Bone marrow (tissue), 2 donors: Measurements from ENCODE around the gene AKAP17A.
"Not testable (repeated sequence)": the region's sequence is repeated elsewhere in the genome, so short reads cannot be mapped to it uniquely, and the experiment has no call there.

Experiments
- DNase-seq, 2 donors: peaks; one replicate each; lab custom pipeline; 2025; lab: John Stamatoyannopoulos, UW

Gene AKAP17A, protein sequence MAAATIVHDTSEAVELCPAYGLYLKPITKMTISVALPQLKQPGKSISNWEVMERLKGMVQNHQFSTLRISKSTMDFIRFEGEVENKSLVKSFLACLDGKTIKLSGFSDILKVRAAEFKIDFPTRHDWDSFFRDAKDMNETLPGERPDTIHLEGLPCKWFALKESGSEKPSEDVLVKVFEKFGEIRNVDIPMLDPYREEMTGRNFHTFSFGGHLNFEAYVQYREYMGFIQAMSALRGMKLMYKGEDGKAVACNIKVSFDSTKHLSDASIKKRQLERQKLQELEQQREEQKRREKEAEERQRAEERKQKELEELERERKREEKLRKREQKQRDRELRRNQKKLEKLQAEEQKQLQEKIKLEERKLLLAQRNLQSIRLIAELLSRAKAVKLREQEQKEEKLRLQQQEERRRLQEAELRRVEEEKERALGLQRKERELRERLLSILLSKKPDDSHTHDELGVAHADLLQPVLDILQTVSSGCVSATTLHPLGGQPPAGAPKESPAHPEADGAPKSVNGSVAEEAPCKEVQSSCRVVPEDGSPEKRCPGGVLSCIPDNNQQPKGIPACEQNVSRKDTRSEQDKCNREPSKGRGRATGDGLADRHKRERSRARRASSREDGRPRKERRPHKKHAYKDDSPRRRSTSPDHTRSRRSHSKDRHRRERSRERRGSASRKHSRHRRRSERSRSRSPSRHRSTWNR

DNA sequence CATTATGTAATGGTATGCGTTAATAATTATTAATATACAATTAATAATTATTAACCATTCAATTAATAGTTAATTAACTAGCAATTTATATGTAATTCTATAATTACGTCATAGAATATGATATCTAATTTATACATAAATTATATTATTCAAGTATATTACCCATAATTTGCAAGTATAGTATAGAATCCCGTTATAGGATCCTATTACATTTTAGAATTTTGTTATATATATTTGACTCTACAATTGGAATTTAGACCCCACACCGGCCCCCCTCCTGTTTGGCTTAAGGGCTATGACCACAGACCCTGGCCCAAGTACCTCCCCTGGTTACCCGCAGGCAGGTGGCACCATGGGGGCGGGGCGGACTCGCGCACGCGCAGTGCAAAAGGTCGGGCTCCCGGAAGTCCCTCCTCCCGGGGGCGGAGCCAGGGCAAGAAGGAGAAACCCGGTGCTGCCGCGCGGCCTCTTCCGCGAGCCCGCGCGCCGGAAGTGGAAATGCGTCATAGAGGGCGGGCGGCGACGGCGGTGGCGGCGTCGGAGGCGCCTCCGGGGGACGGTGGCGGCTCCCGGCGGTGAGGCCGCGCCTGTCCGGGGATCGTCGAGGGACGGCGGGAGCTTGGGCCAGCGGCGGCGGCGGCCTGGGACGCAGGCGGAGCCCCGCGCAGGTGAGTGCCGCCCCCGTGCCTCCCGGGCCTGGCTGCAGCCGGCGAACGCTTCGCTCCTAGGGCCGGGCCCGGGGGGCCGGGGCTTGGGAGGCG, at the start of gene AKAP17A:
Gene AKAP17A (plus strand): TSS at position 503 of the 761 bp plus-strand sequence. CDS start 1,859 bp downstream, outside the sequence.
- DNase-seq: peak; percentile 87 to 89

DNA sequence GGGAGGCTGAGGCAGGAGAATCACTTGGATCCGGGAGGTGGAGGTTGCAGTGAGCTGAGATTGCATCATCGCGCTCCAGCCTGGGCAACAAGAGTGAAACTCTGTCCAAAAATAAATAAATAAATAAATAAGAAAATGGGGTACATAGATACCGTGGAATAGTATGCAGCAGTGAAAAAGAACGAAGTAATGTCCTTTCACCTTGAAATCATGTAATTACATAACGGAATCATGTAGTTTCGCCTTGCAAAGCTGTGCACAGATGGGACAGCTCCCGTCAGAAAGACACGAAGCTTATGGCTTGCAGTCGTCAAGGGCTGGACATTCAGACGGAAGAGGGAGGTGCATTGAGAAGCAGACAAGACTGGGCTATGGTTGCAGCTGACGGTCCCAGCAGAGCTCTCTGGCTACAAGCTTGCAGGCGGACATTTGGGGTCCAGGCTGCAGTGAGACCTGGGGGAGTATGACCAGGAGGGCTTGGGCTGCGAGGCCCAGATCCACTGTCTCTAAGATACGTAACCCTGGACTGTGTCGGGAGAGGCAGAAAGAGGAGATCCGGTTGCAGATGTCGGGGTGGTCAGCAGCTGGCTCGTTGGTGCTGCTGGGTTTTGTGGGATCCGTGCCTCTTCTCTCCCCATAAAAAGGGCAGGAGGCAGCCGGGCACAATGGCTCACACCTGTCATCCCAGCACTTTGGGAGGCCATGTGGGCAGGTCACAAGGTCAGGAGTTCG, 48.2 kb upstream of the AKAP17A start:
- no peak for DNase-seq

DNA sequence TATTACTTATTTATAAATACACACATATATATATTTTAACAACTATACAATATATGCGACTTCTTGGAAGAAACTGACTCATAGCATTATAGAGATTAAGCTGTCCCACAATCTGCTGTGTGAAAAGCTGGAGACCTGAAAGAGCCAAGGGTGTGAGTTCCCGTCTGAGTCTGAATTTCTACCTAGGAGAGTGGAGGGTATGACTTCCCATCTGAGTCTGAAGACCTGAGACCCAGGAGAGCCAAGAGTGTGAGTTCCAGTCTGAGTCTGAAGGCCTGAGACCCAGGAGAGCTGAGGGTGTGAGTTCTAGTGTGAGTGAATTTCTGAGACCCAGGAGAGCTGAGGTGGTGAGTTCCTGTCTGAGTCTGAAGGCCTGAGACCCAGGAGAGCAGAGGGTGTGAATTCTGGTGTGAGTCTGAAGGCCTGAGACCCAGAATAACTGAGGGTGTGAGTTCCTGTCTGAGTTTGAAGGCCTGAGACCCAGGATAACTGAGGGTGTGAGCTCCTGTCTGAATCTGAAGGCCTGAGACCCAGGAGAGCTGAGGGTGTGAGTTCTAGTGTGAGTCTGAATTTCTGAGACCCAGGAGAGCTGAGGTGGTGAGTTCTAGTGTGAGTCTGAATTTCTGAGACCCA, 45.5 kb upstream of the AKAP17A start:
- no peak for DNase-seq

DNA sequence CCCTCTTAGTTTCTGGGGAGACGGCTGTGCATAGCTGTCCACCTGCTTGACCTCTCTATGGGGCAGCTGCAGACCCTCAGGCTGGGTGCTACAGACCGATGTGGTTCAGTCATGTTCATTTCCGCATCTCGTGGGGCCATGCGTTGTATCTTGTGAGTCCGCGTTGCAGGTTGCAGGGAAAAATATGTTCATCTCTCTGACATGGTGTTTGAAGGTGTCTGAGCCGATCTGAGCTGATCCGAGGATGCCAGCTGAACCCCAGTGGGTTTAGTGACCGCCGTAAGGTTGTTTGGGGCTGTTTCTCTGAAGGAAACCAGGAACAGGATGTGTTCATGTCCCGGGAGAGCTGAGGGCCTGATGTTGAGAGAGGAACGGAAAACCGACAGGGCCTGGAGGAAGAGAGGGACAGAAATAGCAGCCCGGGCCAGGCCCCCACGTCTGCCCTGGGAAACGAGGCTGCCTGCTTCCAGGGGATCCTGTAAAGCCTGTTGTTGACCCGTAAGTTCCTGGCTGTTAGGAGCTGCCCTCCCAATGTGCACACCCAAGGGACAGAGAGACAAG, 44.6 kb upstream of the AKAP17A start:
- DNase-seq: peak in 1 of 2 donors; percentile 20

DNA sequence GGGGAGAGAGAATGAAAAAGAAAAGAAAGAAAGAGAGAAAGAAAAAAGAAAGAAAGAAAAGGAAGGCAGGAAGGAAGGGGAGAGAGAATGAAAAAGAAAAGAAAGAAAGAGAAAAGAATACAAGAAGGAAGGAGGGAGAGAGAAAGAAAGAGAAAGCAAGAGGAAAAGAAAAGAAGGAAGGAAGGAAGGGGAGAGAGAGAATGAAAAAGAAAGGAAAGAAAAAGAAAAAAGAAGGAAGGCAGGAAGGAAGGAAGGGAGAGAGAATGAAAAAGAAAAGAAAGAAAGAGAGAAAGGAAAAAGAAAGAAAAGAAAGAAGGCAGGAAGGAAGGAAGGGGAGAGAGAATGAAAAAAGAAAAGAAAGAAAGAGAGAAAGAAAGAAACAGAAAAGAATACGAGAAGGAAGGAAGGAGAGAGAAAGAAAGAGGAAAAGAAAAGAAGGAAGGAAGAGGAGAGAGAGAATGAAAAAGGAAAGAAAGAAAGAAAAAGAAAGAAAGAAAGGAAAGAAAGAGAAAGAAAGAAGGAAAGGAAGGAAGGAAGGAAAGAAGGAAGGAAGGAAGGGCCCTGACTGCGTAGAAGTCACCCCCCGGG, 39.4 kb upstream of the AKAP17A start:
- no peak for DNase-seq

DNA sequence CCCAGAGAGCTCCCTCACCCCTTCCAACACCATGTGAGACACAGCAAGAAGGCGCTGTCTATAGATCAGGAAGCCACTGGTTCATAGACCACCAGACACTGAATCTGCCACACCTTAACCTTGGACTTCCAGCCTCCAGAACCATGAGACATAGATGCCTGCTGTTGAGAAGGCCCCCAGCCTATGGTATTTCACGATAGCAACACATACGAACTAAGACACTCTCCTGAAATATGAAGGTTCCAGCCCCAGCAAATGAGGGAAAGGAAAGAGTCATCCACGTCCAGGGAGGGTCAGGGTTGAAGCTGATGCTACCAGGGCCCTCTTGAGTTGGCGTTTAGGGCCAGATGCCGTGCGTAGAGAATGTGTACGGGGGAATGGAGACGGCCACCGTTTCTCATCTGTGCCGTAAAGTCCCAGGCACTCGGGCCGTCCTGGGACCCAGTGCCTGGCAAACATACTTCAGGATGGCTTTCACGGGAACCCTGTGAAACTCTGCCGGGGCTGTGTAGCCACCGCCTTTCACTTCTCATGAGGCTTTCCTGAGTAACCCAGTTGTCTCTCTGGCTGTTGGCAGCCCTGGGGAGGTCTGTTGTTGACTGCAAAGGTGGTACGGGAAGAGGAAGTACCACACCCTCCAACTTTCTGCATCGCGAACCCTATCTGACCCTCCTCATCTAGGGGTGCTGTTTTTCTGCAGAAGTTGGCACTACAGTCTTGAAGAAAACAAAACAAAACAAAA, 36.8 kb upstream of the AKAP17A start:
- DNase-seq: peak in 1 of 2 donors; percentile 27

DNA sequence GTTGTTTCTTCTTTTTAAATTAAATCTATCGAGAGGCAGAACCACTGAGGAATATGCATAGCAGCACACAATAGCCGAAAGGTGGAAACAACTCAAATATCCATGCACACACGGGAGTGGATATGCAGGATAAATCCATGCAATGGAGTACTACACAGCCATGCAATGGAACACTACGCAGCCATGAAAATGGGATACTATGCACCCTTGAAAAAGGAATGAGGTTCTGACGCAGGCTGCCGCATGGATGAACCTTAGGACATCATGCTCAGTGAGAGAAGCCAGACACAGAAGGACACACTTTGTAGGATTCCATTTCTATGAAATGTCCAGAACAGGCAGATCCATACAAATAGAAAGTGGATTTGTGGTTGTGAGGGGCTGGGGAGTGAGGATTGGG, 36.0 kb upstream of the AKAP17A start:
- no peak for DNase-seq

DNA sequence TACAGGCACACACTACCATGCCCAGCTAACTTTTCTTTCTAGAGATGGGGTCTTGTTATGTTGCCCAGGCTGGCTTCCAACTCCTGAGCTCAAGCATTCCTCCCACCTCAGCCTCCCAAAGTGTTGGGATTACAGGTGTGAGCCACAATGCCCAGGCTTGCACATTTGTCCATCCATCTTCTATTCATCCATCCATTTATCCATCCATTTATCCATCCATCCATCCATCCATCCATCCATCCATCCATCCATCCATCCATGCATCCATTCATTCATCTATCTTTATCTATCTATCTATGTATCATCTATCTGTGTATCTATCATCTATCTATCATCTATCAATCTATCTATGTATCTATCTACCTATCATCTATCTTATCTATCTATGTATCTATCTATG, 34.0 kb upstream of the AKAP17A start:
- not testable (repeated sequence) for DNase-seq

DNA sequence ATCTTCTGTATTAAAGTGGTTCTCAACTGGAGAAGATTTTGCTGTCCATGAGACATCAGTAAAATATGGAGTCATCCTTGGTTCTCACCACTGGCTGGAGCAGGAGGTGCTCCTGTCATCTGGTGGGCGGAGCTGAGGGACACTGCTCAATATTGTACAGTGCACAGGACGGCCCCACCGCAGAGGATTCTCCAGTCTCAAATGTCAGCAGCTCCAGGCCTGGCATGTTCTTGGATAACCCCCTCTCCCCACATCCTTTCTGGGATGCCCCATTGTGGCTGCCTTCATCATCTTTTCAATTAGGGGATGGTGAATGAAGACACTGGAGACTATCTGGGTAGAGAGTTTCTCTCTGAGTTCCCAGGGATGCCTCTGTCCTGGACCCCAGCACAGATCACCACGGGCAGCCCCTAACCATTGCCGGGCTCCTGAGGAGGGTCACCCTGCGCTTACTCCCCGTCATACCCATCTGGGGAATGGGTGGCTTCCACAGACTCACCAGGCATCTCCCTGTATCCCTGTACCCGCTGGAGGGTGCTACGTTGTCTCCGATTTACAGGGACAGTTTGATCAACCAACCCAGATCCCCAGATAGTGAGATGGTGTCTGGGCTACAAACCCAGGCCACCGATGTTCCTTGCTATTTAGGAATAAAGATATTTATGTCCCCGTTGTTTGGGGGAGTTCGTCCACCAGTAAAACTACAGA, 32.5 kb upstream of the AKAP17A start:
- DNase-seq: no peak

DNA sequence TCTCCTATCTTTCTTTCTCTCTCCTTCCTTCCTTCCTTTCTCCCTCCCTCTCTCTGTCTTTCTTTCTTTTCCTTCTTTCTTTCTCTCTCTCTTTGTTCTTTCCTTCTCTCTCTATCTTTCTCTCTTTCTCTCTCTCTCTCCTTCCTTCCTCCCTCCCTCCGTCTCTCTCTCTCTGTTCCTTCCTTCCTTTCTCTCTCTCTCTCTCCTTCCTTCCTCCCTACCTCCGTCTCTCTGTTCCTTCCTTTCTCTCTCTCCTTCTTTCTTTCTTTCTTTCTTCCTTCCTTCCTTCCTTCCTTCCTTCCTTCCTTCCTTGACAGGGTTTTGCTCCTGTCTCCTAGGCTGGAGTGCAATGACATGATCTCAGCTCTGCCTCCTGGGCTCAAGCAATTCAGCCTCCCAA, 30.2 kb upstream of the AKAP17A start:
- no peak for DNase-seq

DNA sequence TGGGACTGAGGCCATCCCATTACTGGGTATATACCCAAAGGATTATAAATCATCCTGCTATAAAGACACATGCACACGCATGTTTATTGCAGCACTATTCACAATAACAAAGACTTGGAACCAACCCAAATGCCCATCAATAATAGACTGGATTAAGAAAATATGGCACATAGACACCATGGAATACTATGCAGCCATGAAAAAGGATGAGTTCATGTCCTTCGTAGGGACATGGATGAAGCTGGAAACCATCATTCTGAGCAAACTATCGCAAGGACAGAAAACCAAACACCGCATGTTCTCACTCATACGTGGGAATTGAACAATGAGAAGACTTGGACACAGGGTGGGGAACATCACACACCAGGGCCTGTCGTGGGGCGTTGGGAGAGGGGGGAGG, 27.3 kb upstream of the AKAP17A start:
- not testable (repeated sequence) for DNase-seq

DNA sequence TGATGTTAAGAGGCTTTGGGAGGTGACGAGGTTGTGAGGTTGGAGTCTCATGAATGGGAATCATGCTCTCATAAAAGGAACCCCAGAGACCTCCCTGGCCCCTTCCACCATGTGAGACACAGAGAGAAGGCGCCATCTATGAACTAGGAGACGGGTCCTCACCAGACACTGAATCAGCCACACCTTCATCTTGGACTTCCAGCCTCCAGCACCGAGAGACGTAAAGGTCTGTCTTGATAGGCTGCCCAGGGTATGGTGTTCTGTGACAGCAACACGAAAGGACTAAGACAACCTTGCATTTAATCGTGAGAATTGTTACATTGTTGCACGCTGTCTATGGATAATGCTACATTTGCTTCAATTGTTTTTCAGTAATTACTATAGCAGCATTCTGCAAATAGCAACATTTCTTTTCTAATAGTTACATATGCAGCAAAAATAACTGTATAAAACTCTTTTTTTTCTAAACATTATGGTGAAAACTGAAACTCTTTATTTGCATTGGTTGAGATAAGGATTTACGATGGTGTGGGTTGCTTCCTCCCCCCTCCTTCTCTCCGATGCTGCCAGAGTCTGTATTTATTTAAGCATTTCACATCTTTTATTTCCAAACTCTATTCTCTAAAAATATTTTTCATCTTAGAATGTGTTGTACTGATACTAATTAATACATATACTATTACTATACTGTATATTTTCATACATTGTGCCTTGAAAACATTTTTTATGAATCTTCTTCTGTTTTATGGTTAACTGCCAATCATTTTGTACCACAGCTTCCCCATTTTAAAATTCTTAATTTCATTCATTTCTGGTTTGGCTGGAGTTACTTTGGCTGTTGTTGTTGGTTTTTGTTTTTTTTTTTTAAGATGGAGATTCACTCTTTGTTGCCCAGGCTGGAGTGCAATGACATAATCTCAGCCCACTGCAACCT, 26.4 kb upstream of the AKAP17A start:
- peak in 1 of 2 donors; percentile 51 for DNase-seq

DNA sequence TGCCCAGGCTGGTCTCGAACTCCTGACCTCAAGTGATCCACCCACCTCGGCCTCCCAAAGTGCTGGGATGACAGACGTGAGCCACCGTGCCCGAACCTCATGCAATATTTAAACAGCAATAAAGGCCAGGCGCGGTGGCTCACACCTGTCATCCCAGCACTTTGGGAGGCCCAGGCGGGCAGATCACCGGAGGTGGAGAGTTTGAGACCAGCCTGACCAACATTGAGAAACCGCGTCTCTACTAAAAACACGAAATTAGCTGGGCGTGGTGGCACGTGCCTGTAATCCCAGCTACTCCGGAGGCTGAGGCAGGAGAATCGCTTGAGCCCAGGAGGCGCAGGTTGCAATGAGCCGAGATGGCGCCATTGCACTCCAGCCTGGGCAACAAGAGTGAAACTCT, 17.2 kb upstream of the AKAP17A start:
- DNase-seq: not testable (repeated sequence)

DNA sequence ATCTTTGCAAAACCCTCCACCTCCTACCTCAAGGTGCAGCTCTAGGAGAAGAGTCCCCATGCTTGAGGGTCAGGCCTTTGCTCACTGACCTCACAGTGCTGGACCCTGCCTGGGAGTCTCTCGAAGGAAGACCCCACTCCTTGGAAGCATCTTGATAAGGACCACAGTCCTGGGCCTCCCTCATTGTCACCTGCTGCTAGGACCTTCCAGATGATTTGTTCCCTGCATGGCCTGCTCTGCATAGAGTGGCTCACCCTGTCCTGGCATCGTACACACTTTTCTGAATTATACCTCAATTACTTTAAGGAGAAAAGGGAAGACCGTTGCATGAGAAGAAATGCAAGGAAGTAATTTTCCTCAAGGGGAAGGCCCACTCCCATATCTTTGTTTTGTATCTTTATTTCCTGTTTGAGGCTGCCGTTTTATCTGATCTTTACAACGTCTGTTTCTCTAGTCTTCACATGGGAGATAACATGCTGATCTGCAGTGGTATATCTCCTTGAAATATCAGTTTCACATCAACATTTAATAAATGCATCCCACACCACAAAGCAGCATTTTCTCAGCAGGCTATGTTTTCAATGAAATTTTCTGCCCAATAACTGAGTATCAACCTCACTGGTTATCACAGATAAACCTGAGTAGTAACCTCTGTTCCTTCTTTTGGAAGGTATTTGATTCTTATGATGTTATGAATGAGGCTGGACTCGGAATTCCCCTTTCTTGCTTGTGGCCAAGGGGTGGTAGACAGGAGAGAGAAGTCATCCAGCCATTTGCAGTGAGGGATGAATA, 15.0 kb upstream of the AKAP17A start:
- no peak for DNase-seq

DNA sequence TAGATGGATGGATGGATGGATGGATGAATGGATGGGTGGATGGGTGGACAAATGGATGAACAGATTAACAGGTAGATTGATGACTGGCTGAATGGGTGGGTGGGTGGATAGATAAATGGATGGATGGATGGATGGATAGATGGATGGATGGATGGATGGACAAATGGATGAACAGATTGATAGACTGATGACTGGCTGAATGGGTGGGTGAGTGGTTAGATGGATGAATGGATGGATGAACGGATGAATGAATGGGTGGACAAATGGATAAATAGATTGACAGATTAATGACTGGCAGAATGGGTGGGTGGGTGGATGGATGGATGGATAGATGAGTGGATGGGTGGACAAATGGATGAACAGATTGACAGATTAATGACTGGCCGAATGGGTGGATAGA, 13.6 kb upstream of the AKAP17A start:
- no peak for DNase-seq

DNA sequence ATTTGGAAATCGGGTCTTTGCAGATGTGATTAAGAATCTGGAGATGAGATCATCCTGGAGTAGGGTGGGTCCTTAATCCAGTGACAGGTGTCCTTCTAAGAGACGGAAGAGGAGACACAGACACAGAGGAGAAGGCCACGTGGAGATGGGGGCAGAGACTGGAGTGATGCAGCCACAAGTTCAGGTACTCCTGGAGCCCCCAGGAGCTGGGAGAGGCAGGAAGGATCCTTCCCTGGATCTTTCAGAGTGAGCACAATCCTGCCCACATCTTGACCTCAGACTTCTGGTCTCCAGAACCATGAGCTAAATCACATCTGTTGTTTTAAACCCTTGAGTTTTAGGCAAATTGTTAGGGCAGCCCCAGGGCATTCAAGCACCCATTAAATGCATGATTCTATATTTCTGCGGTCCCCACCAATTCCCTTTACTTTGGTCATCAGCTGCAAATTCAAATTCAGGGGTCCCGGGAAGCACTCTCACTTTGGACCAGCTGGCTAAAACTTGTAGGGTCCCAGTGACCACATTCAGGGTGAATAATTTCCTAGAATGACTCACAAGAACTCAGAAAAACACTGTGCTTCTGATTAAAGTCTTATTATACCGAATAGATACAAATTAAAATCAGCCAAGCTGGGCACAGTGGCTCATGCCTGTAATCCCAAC, 12.8 kb upstream of the AKAP17A start:
- DNase-seq: no peak

DNA sequence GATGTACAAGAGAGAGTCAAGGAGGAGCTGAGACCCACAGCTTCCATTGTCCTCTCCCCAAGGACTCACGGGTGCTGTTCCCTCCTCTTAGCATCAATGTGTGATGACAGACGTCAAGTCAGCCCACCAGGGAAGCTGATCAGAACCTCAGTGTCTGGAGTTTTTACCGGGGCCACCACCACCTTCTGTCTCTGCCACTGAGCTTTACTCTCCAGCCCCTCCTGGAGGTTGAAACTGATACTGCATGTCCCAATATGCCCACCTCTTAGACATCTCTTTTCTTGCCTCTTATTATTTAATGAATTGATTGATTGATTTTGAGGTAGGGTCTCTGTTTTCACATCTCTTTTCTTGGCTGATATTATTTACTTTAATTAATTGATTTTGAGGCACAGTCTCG, 10.3 kb upstream of the AKAP17A start:
- DNase-seq: peak; percentile 45 to 71
